Trophoblast cell (in vitro differentiated cells and primary cell): ENCODE data around the gene TAS2R60.
A peak's percentile ranks its signal among the peaks of the same experiment; 100 is the strongest.

Source experiments
- DNase-seq, 2 donors: peaks; one replicate each; pipeline ENCODE4 v3.0.0-alpha.2; 2016
- H2AFZ ChIP-seq: 2 replicates; pipeline ENCODE4 v1.6.1; 2013; ENCODE audit warnings: low read length, moderate library complexity, mild to moderate bottlenecking; ENCODE audit not compliant: insufficient read depth, poor library complexity
- H2AK5ac ChIP-seq: 2 replicates; pipeline ENCODE4 v1.6.1; 2013; ENCODE audit warnings: mild to moderate bottlenecking, low read length
- H2BK120ac ChIP-seq: 2 replicates; pipeline ENCODE4 v1.6.1; 2013; ENCODE audit warnings: low read length, mild to moderate bottlenecking, moderate library complexity; ENCODE audit not compliant: insufficient read depth, poor library complexity
- H2BK12ac ChIP-seq: 2 replicates; pipeline ENCODE4 v1.6.1; 2013; ENCODE audit warnings: mild to moderate bottlenecking, low read length, moderate library complexity
- H2BK5ac ChIP-seq: 2 replicates; pipeline ENCODE4 v1.6.1; 2013; ENCODE audit warnings: low read length, low read depth, moderate library complexity, mild to moderate bottlenecking; ENCODE audit not compliant: poor library complexity
- H3K14ac ChIP-seq: 2 replicates; pipeline ENCODE4 v1.6.1; 2013; ENCODE audit warnings: mild to moderate bottlenecking, low read length
- H3K18ac ChIP-seq: 2 replicates; pipeline ENCODE4 v1.6.1; 2013; ENCODE audit warnings: mild to moderate bottlenecking, low read length
- H3K23ac ChIP-seq: 2 replicates; pipeline ENCODE4 v1.6.1; 2013; ENCODE audit warnings: low read length
- H3K27ac ChIP-seq: 2 replicates; pipeline ENCODE4 v1.5.1; 2013; ENCODE audit warnings: low read depth, mild to moderate bottlenecking, inconsistent platforms, low read length, moderate library complexity
- H3K27me3 ChIP-seq: 2 replicates; pipeline ENCODE4 v1.6.1; 2013; ENCODE audit warnings: inconsistent platforms, mild to moderate bottlenecking, low read length, moderate library complexity; ENCODE audit not compliant: insufficient read depth
- H3K36me3 ChIP-seq, 2 experiments: 1 replicate in 1 of 2; 2 replicates in 1 of 2; pipeline ENCODE4 v1.6.1; 2013; ENCODE audit warnings: low read length in 2 of 2, mild to moderate bottlenecking in 2 of 2, moderate library complexity in 1 of 2; ENCODE audit not compliant: insufficient read depth in 2 of 2, control insufficient read depth in 1 of 2
- H3K4ac ChIP-seq: 2 replicates; pipeline ENCODE4 v1.6.1; 2013; ENCODE audit warnings: low read depth, mild to moderate bottlenecking, low read length, moderate library complexity
- H3K4me1 ChIP-seq, 2 experiments: 1 replicate in 1 of 2; 2 replicates in 1 of 2; pipeline ENCODE4 v1.6.1; 2013; ENCODE audit warnings: low read length in 2 of 2, mild to moderate bottlenecking in 2 of 2, moderate library complexity in 1 of 2; ENCODE audit not compliant: insufficient read depth in 2 of 2, control insufficient read depth in 1 of 2
- H3K4me2 ChIP-seq: 2 replicates; pipeline ENCODE4 v1.6.1; 2013; ENCODE audit warnings: inconsistent platforms, mild to moderate bottlenecking, low read length, moderate library complexity
- H3K4me3 ChIP-seq: 2 replicates; pipeline ENCODE4 v1.5.1; 2013; ENCODE audit warnings: mild to moderate bottlenecking, low read depth, low read length, inconsistent platforms
- H3K79me1 ChIP-seq: one replicate; pipeline ENCODE4 v1.6.1; 2013; ENCODE audit warnings: low read length
- H3K79me2 ChIP-seq: 2 replicates; pipeline ENCODE4 v1.6.1; 2013; ENCODE audit warnings: low read length, mild to moderate bottlenecking; ENCODE audit not compliant: control insufficient read depth, insufficient read depth, poor library complexity
- H3K9ac ChIP-seq: 2 replicates; pipeline ENCODE4 v1.6.1; 2013; ENCODE audit warnings: mild to moderate bottlenecking, low read length
- H3K9me3 ChIP-seq: 2 replicates; pipeline ENCODE4 v1.6.1; 2013; ENCODE audit warnings: low read depth, mild to moderate bottlenecking, control low read depth, inconsistent platforms, low read length; ENCODE audit not compliant: insufficient read depth
- H4K12ac ChIP-seq: 2 replicates; pipeline ENCODE4 v1.6.1; 2013; ENCODE audit warnings: low read depth, mild to moderate bottlenecking, low read length, moderate library complexity
- H4K8ac ChIP-seq: 2 replicates; pipeline ENCODE4 v1.6.1; 2013; ENCODE audit warnings: low read depth, mild to moderate bottlenecking, low read length, moderate library complexity
- H4K91ac ChIP-seq: one replicate; pipeline ENCODE4 v1.6.1; 2013; ENCODE audit warnings: low read depth, mild to moderate bottlenecking, low read length, moderate library complexity
- WGBS: extraction: QIAGEN DNeasy Blood & Tissue Kit; methylation state at CpG from one replicate; pipeline ENCODE4 v1.1.7; 2013; ENCODE audit warnings: missing lambda C conversion rate; ENCODE audit not compliant: insufficient read length, insufficient coverage; ENCODE audit errors: extremely low coverage; 5-methylcytosine and 5-hydroxymethylcytosine counted together

TAS2R60 gene

DNA sequence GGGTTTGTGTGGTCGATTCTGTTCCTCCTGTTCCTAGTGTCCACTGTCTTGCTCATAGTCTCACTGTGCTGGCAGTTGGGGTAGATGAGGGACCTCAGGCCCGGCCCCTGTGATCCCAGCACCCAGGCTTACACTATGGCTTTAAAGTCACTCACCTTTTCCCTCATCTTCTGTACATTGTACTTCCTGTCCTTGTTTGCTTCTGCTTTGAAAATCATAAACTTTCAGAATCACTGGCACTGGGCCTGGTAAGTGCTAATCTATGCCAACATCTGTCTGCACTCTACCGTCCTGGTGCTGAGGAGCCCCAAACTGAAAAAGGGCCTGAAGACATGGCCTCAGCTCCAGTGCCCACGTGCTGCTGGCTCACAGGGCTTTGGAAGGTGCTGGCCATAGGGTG is 5.7 kb upstream of the TAS2R60 start:
- no peak overlapping the region for H2AK5ac ChIP-seq
- no peak overlapping the region for H3K9ac ChIP-seq
- no peak overlapping the region for H4K12ac ChIP-seq
- no peak overlapping the region for H2BK120ac ChIP-seq
- H4K8ac ChIP-seq, result no peak overlapping the region
- H2BK12ac ChIP-seq, result no peak overlapping the region
- H3K27me3 ChIP-seq, result no peaks in the 10 kb centered on the region
- no peak overlapping the region for H3K14ac ChIP-seq
- no peak overlapping the region for H3K4me2 ChIP-seq
- no peaks in the 10 kb centered on the region for H3K79me1 ChIP-seq
- H3K9me3 ChIP-seq, result no peaks in the 10 kb centered on the region
- H3K23ac ChIP-seq, result no peak overlapping the region
- H3K4me1 ChIP-seq, result no peaks in the 10 kb centered on the region
- no peak overlapping the region for H3K27ac ChIP-seq
- no CpG with 5 or more reads among the region's 4 CpGs for WGBS
- no peak overlapping the region for H3K18ac ChIP-seq
- H3K36me3 ChIP-seq, result no peaks in the 10 kb centered on the region
- H3K4me3 ChIP-seq, result no peak overlapping the region
- DNase-seq, result no peak
- H3K4ac ChIP-seq, result no peak overlapping the region
- no peak overlapping the region for H2BK5ac ChIP-seq
- H4K91ac ChIP-seq, result no peak overlapping the region
- H2AFZ ChIP-seq, result no peak overlapping the region
- H3K79me2 ChIP-seq, result no peaks in the 10 kb centered on the region

DNA sequence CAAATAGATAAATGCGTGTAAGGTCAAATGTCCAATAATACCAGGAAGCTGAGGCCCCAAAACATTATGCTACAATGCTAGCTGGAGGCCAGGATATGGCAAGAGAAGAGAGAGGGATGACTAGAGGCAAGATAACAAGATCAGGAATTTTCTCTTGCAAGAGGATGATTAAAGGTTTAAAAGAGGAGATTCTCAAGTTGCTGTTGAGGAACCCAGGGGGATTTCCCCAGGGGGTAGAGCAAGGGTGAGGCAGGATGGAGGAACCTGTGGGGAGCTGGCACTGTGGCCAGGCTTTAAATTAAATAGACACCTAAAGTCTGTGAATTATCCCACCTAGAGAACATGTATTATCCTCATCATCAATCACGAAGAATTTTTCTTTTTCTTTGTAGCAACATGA is 3.4 kb upstream of the TAS2R60 start:
- Histone ChIP-seq H3K36me3 (no peaks in the 10 kb centered on the region), H4K8ac (no peak overlapping the region), H3K4me2 (no peak overlapping the region), H3K23ac (no peak overlapping the region), H3K4me3 (no peak overlapping the region), H3K27me3 (no peaks in the 10 kb centered on the region), H3K18ac (no peak overlapping the region), H3K4me1 (no peaks in the 10 kb centered on the region), H3K79me1 (no peaks in the 10 kb centered on the region), H4K12ac (no peak overlapping the region), H2BK120ac (no peak overlapping the region), H2AK5ac (no peak overlapping the region), H3K14ac (no peak overlapping the region), H3K9me3 (no peaks in the 10 kb centered on the region), H3K79me2 (no peaks in the 10 kb centered on the region), H2BK12ac (no peak overlapping the region), H4K91ac (no peak overlapping the region), H2BK5ac (no peak overlapping the region), H3K27ac (no peak overlapping the region), H3K4ac (no peak overlapping the region), H3K9ac (no peak overlapping the region), H2AFZ (no peak overlapping the region)
- no CpG with 5 or more reads among the region's 2 CpGs for WGBS
- peak; percentile 35 to 49 for DNase-seq

DNA sequence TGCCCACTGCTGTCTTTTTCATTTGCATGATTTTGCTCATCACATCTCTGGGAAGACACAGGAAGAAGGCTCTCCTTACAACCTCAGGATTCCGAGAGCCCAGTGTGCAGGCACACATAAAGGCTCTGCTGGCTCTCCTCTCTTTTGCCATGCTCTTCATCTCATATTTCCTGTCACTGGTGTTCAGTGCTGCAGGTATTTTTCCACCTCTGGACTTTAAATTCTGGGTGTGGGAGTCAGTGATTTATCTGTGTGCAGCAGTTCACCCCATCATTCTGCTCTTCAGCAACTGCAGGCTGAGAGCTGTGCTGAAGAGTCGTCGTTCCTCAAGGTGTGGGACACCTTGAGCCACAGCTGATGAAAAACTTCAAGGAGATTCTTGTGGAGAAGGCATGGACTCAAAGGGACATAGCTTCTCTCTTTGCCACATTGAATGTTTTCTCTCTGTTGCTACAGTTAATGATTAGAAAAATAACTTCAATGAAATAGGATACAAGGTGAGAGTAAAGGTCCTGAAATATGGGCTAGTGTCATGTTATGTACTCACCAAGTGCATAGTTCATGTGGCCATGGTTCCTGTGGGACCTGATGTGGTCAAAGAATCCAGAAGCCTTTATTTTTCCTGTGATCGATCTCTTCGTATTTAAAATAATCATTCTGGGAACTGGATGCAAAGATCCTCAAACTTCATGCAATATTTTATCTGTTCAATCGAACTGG is 970 bp downstream of the TAS2R60 start:
- no peak overlapping the region for H2BK12ac ChIP-seq
- no peak overlapping the region for H2AK5ac ChIP-seq
- no peaks in the 10 kb centered on the region for H3K4me1 ChIP-seq
- WGBS, result no CpG with 5 or more reads among the region's 6 CpGs
- H3K79me1 ChIP-seq, result no peaks in the 10 kb centered on the region
- H4K91ac ChIP-seq, result no peak overlapping the region
- H3K4me2 ChIP-seq, result no peak overlapping the region
- H3K36me3 ChIP-seq, result no peaks in the 10 kb centered on the region
- H3K79me2 ChIP-seq, result no peaks in the 10 kb centered on the region
- DNase-seq, result no peak
- H4K8ac ChIP-seq, result no peak overlapping the region
- no peak overlapping the region for H3K27ac ChIP-seq
- no peaks in the 10 kb centered on the region for H3K9me3 ChIP-seq
- H4K12ac ChIP-seq, result no peak overlapping the region
- H3K9ac ChIP-seq, result no peak overlapping the region
- H3K23ac ChIP-seq, result no peak overlapping the region
- no peak overlapping the region for H2AFZ ChIP-seq
- H3K4me3 ChIP-seq, result no peak overlapping the region
- no peak overlapping the region for H2BK120ac ChIP-seq
- no peak overlapping the region for H2BK5ac ChIP-seq
- H3K18ac ChIP-seq, result no peak overlapping the region
- no peak overlapping the region for H3K4ac ChIP-seq
- no peaks in the 10 kb centered on the region for H3K27me3 ChIP-seq
- no peak overlapping the region for H3K14ac ChIP-seq

DNA sequence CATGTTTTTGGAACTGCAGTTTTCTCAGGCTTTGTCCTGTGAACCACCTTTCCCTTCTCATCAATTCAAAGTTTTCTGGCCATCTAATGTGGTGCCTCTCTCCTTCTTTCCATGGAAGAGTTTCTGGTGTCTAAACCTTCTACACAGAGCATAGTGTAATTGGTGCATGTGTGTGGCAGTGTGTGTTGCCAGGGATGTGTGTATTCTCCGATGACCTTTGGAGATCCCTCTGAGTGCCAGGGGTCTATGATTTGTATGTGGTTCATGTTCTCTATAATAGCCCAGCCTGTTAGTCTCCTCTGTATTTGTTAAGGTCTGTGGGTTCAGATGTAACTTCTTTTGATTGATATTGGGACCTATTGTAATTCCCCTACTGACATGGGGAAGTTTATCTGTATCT is 1.5 kb downstream of the TAS2R60 start:
- Histone ChIP-seq H3K27ac (no peak overlapping the region), H3K23ac (no peak overlapping the region), H3K4me1 (no peaks in the 10 kb centered on the region), H3K79me1 (no peaks in the 10 kb centered on the region), H3K9me3 (no peaks in the 10 kb centered on the region), H2BK5ac (no peak overlapping the region), H3K4me3 (no peak overlapping the region), H2BK12ac (no peak overlapping the region), H3K4me2 (no peak overlapping the region), H3K18ac (no peak overlapping the region), H3K36me3 (no peaks in the 10 kb centered on the region), H3K79me2 (no peaks in the 10 kb centered on the region), H2BK120ac (no peak overlapping the region), H4K8ac (no peak overlapping the region), H3K27me3 (no peaks in the 10 kb centered on the region), H4K12ac (no peak overlapping the region), H4K91ac (no peak overlapping the region), H2AK5ac (no peak overlapping the region), H3K4ac (no peak overlapping the region), H3K9ac (no peak overlapping the region), H3K14ac (no peak overlapping the region), H2AFZ (no peak overlapping the region)
- DNase-seq, result no peak
- WGBS, result no CpG with 5 or more reads among the region's 1 CpG
